HK-2 (cell line): ENCODE measurements around the gene NT5C1A.
A peak's percentile ranks its signal among the peaks of the same experiment; 100 is the strongest.

Experiments
- DNase-seq: peaks from one replicate; pipeline ENCODE4 v3.0.0-alpha.2; 2018; ENCODE audit not compliant: unreplicated experiment

The NT5C1A gene

DNA sequence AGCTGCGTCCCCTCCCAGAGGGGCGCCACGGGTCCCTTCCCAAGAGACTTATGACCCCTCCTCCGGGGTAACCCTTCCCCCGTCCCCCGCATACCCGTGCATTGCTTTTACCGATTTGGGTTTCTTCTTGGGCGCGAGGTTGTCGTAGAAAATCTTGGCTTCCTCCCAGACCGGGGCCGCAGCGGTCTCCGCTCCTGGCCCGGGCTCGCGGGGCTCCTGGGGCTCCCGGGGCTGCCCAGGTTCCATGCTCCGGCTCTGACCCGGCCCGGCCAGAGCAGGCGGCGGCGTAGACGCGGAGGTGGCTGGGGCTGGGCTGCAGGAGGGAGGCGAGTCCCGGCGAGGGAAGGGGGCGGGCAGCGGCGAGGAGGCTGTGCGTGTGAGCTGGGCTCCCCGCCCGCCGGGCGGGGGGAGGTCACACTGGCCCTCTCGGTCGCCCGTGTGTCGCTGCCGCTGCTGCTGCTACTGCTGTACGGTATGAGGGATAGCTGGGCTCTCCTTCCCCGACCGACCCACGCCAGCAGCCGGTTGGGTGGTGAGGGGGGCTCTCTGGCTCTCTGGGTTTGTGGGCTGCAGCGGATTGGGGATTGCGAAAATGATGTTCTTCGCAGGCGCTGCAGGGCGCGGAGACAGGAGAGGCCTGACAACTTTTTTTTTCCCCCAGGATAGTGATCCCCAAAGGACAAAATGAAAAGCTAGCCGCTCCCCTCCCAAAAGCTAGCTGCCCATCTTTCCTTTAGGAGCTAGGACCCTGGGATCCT is at the start of gene NT5C1A:
NT5C1A (minus strand) TSS at position 315 of the 758 bp plus-strand sequence; CDS start at position 246, 69 bp downstream.
- DNase-seq: no peak

DNA sequence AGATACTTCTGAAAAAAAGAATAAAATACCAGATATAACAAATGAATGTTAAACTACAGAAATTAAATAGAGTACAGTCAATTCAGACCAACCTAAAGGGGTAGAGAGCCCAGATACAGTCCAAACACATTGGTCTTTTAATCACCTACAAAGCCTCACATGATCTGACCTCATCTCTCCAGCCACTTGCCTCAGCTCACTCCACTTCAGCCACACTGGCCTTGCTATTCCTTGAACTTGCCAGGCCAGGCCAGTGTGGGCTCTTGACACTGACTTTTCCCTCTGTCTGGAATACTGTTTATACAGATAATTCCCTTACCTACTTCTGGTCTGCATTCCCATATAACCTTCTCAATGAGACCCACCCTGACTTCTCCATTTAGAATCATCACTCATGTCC is 49.8 kb upstream of the NT5C1A start:
- no peak for DNase-seq

- no peak for DNase-seq
These were observed 48.4 kb upstream of the NT5C1A start for GRCh38 chr1:39720094-39720999.

DNA sequence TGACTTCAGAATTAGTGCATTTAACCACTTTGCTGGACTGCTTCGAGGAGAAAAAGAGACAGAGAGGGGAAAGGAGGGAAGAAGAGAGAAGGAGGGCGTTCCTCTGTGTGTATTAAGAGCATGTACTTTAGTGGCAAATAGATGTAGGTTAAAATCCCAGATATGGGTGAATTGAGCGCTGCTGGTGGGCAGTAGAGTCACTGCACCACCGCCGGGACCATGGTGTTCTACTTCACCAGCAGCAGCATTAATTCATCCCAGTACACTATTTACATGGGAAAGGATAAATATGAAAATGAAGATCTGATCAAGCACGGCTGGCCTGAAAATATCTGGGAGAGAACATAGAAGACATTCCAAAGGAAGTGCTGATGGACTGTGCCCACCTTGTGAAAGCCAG is 45.9 kb upstream of the NT5C1A start:
- DNase-seq: no peak

DNA sequence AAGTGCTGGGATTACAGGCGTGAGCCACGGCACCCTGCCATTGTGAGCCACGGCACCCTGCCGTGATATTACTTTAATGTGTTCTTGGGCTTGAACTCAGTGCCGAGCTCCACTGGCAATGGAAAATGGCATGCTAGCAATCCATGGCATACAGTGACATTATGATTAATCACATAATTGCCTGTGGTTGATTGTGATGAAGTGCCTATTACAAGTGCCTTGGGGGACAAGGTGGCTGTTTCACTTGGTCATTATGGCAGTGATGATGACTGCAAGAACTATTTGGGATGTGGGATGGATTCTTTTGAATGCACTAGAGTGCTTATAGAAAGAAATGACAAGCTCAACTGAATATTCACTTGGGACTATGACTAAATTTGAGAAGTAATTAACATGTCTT is 41.6 kb upstream of the NT5C1A start:
- no peak for DNase-seq

DNA sequence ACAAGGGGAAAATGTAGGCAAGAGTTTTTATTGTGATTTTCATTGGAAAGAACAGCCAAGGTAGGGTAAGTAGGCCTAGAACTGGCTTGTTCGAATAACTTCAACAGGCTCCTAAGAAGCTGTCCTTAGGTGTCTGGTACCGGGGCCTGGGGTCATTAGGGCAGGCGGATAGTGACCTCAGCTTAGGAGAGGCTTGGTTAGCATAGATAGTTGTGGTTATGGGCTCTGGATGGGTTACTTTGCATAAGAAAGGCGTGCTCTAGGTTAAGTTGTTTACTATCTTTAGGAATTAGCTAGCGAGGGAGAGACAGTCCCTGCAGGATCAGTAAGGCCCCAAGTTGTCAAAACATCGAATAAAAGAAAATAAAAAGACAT is 40.0 kb upstream of the NT5C1A start:
- DNase-seq: no peak

- DNase-seq: no peak
These were observed 39.4 kb upstream of the NT5C1A start for GRCh38 chr1:39711104-39711965.

DNA sequence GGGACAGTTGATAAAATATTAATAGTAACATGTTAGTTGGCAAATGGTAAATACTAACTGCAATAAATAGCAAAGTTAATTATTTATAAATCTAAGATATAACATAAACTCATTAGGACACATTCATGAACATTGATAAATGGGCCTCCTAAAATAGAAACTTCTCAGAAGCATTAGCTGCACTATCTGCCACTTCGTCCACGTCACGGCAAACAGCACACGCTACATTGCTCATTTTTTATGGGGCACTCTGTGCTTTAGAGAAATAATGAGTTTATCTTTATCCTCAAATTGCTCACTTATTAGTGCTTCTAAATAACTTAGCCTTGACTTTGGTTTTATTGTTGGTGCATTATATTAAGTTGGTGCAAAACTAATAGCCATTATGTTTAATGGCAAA is 35.6 kb upstream of the NT5C1A start:
- DNase-seq: no peak

GRCh38 chr1:39704757-39705156 is 32.9 kb upstream of the NT5C1A start:
- DNase-seq: no peak

DNA sequence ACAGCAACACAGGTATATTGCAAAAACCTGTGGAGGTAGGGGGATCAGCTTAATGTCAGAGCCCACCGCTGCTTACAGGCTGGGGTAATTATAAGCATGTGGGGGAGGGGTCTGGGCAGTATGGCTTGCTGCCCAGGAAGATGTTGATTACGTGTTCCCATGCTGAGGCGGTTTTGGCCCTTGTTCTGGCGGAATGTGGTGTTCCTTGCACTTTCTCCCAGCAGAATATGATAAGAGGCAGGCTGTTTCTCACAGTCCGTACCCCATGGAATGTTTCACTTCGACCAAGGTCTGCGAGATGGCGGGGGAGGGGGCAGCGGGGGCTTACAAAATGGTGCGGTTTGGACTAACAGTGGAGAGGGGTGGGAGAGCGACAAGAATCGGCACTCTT is 29.1 kb upstream of the NT5C1A start:
- DNase-seq: no peak

DNA sequence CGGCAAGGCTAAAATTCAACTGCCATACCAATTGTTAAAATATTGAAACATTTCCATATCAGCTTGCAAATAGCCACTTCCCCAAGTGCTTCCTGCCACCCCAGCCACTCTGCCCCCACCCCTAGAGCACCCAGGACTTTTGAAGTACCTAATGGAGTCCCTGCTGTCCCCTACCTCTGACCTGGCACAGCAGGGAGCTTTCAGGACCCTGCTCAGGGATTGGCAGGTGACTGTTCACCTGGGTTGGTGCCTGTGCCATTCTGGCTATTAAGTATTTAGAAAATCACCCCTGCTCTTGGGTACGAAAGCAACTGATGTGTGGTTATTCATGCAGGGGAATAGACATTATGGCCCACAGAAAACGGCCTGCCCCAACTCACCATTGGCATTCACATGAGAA is 28.4 kb upstream of the NT5C1A start:
- DNase-seq: no peak

GRCh38 chr1:39699419-39699818 is 27.5 kb upstream of the NT5C1A start:
- no peak for DNase-seq

DNA sequence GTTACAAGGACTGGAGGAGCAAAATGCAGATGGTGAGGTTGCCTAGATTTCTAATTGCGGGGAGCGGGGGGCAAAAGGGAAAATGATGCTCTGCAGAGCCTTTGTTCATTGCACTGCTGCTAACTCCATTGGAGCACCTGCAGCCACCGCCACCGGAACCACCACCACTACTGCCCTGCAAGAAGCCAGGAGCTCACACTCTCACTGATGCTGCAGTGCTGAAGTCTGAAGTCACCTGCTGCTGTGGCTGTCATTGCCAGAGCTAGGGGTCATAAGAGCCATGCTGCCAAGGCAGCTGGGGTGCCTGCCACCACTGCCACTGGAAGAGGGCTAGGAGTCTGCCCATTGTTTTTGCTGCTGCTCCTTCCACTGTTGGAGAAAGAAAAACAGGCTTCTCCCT is 26.7 kb upstream of the NT5C1A start:
- DNase-seq: no peak

DNA sequence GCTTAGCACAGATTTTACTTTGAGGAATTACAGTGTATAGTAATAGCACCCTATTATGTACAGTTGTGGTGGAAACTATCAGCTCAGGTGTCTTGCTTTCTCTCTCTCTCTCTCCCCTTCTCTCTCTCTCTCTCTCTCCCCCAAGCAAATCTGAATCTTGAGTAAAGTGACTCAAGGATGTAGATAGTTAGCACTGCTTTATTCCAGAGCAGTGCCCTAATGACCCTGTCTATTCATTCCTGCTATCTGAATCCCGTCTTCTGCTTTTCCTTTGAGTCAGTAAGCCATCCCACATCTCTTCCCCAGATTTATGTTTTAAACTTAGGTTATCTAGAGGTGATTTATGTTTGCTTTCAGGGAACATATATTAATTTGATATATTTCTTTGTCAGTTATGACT is 24.5 kb upstream of the NT5C1A start:
- no peak for DNase-seq

- DNase-seq: no peak
These were observed 23.1 kb upstream of the NT5C1A start for GRCh38 chr1:39695016-39695415.

GRCh38 chr1:39694026-39694425 is 22.1 kb upstream of the NT5C1A start:
- DNase-seq: peak; percentile 27

GRCh38 chr1:39692152-39693074 is 20.5 kb upstream of the NT5C1A start:
- no peak for DNase-seq

- peak; percentile 85 for DNase-seq
These were observed 19.7 kb upstream of the NT5C1A start, which contains the start of gene HPCAL4 for GRCh38 chr1:39691383-39692151. Gene HPCAL4, minus strand, starts transcription at chr1:39691433. Its CDS starts 6,830 bp downstream, at chr1:39684603.

DNA sequence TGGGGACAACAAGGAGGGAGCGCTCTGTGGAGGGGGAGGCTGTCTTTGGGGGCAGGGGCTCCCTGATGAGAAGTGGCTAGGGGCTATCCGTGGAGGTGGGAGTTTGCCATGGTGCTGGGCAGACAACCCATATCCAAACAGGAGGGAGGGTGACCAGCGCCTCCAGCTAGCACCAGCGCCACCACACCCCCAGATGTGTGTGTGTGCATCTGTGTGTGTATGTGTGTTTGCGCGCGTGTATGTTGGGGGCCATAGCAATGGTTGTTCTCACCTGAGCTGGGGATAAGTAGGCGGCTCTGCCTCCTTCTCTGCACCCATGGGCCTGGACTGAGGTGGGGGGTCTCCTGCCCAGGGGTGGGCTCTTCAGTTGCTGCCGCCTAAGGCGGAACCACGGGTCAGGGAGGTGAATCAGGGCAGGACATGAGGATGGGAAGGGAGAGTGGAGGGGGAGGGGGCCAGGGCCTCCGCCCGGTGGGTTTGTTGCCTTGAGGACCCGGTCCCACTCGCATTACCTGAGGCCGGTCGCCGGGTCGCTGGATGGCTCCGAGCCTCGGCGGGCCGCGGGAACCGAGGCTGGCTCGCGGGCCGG is 19.0 kb upstream of the NT5C1A start:
- DNase-seq: no peak

GRCh38 chr1:39690225-39690624 is 18.3 kb upstream of the NT5C1A start:
- DNase-seq: no peak
